Suprapubic skin (tissue), 3 donors: ENCODE data around the gene MRPL58.

Source experiments
- POLR2AphosphoS5 ChIP-seq, 3 donors: sonication (generic); formaldehyde crosslinking; IDR thresholded peaks; one replicate each; pipeline ENCODE4 v1.6.1; 2017; ENCODE audit warnings: antibody characterized with exemption in 3 of 3
- TF ChIP-seq, protein P1 (sequence below), 2 donors: fragments of 200-600 bp in 1 of 2; fragments of 450-650 bp in 1 of 2; sonication (generic) in 1 of 2; IDR thresholded peaks; one replicate each; pipeline ENCODE4 v1.5.1; 2016 to 2019; ENCODE audit warnings: antibody characterized with exemption in 2 of 2, mild to moderate bottlenecking in 1 of 2, moderate library complexity in 1 of 2

DNA sequence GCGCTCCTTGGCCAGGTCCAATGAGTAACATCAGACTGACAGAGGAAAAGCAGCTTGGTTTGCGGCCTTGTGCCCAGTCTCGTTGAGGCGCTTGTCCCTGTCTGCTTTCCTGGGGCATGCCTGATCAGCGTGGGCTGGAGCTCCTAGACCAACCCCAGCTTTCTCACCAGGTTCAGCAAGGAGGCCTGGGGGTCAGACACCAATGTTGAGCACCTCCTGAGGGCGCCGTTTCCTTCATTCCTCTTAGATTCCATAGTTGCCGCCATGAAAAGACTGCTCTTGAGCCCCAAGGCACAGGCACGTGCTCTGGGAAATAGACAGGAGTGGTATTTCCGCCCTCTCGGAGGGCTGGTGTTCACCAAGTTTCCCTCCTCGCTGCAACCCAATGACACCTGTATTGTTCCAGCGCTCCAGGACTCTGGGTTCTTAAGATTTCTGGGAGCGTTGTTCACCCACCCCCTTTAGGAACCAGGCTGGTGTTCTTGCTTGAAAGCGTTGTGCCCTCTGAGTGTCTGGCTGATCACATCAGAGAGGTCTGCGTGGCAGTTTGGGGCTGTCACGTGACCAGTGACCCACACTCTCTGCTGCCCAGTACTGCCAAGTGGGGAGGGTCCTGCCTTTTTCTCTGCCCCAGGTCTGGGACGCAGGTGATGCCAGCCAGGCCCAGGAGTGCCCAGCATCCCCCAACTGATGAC lies 52.5 kb downstream of the MRPL58 start:
- TF ChIP-seq, protein P1, sequence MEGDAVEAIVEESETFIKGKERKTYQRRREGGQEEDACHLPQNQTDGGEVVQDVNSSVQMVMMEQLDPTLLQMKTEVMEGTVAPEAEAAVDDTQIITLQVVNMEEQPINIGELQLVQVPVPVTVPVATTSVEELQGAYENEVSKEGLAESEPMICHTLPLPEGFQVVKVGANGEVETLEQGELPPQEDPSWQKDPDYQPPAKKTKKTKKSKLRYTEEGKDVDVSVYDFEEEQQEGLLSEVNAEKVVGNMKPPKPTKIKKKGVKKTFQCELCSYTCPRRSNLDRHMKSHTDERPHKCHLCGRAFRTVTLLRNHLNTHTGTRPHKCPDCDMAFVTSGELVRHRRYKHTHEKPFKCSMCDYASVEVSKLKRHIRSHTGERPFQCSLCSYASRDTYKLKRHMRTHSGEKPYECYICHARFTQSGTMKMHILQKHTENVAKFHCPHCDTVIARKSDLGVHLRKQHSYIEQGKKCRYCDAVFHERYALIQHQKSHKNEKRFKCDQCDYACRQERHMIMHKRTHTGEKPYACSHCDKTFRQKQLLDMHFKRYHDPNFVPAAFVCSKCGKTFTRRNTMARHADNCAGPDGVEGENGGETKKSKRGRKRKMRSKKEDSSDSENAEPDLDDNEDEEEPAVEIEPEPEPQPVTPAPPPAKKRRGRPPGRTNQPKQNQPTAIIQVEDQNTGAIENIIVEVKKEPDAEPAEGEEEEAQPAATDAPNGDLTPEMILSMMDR (IDR thresholded peaks at IDR 0.05): no peak
- no peak for TF ChIP-seq POLR2AphosphoS5 (IDR thresholded peaks at IDR 0.05)
